PC-9 (cell line): ENCODE results near the gene CACFD1. TPM values are rescaled to one million over a fixed set of nuclear protein-coding genes. Genes with fewer than 3 reads are reported as not detected.

Source experiments
- BruUV-seq: library from RNA; stranded (reverse); fragments of 400-500 nt; replicated peaks from 2 replicates; lab custom pipeline; 2021; lab: Mats Ljungman, UMichigan
- CTCF ChIA-PET: fragments of 300-600 bp; sonication (Branson Sonifier 250); formaldehyde crosslinking; loops from one replicate; lab custom pipeline; 2022; ENCODE audit warnings: antibody characterized with exemption; lab: Charles Lee
- POLR2A ChIA-PET: fragments of 300-600 bp; sonication (Branson Sonifier 250); formaldehyde crosslinking; loops from one replicate; lab custom pipeline; 2022; ENCODE audit warnings: antibody characterized with exemption; ENCODE audit not compliant: unreplicated experiment; lab: Charles Lee
- DNase-seq, 2 experiments: peaks; one replicate each; pipeline versions ENCODE4 v3.0.0 to v3.0.0-alpha.2; 2015 to 2022; ENCODE audit warnings: mixed read lengths in 1 of 2
- H2AFZ ChIP-seq: fragments of 200-600 bp; sonication (generic); 2 replicates; pipeline ENCODE4 v1.8.1; 2017; ENCODE audit warnings: antibody characterized with exemption
- H3F3A ChIP-seq: fragments of 200-600 bp; sonication (generic); 2 replicates; pipeline ENCODE4 v1.8.1; 2017; ENCODE audit warnings: antibody characterized with exemption, mild to moderate bottlenecking, low read depth; ENCODE audit not compliant: insufficient read depth
- H3K27ac ChIP-seq: fragments of 200-600 bp; sonication (generic); 2 replicates; pipeline ENCODE4 v1.6.1; 2016; ENCODE audit warnings: mixed run types
- H3K27me3 ChIP-seq: fragments of 200-600 bp; sonication (generic); 2 replicates; pipeline ENCODE4 v1.6.1; 2016; ENCODE audit warnings: low read depth, mixed run types; ENCODE audit not compliant: insufficient read depth
- H3K36me3 ChIP-seq: fragments of 200-600 bp; sonication (generic); 2 replicates; pipeline ENCODE4 v1.6.1; 2016; ENCODE audit warnings: low read depth, mixed run types
- H3K4me1 ChIP-seq: fragments of 200-600 bp; sonication (generic); replicated peaks from 2 replicates; pipeline ENCODE4 v1.6.1; 2016; ENCODE audit warnings: mixed run types; ENCODE audit not compliant: insufficient read depth
- H3K4me2 ChIP-seq: fragments of 200-600 bp; sonication (generic); 2 replicates; pipeline ENCODE4 v1.6.1; 2017; ENCODE audit warnings: mixed run types
- H3K4me3 ChIP-seq: fragments of 200-600 bp; sonication (generic); 2 replicates; pipeline ENCODE4 v1.6.1; 2016; ENCODE audit warnings: mixed run types
- H3K79me2 ChIP-seq: fragments of 200-600 bp; sonication (generic); 2 replicates; pipeline ENCODE4 v1.6.1; 2017; ENCODE audit warnings: low read depth, mixed run types
- H3K9me2 ChIP-seq: fragments of 200-600 bp; sonication (generic); 2 replicates; pipeline ENCODE4 v1.8.1; 2017; ENCODE audit warnings: mild to moderate bottlenecking; ENCODE audit not compliant: insufficient read depth
- H3K9me3 ChIP-seq: fragments of 200-600 bp; sonication (generic); 2 replicates; pipeline ENCODE4 v1.8.1; 2016; ENCODE audit warnings: low read depth; ENCODE audit not compliant: insufficient read depth
- H4K20me1 ChIP-seq: fragments of 200-600 bp; sonication (generic); 2 replicates; pipeline ENCODE4 v1.8.1; 2017; ENCODE audit not compliant: insufficient read depth
- CTCF ChIP-seq: fragments of 200-600 bp; sonication (generic); conservative IDR thresholded peaks from 2 replicates; pipeline ENCODE4 v1.6.1; 2017; ENCODE audit warnings: mixed run types, antibody characterized with exemption, mild to moderate bottlenecking, moderate library complexity
- EZH2 ChIP-seq: fragments of 200-600 bp; sonication (generic); IDR thresholded peaks from 2 replicates; pipeline ENCODE4 v1.8.0; 2017; ENCODE audit warnings: antibody characterized with exemption, low read depth
- intact Hi-C: fragments of 100-400 bp; cut with micrococcal nuclease; formaldehyde crosslinking; loops from one replicate; pipeline ENCODE4 v1.10.0; 2022; ENCODE audit not compliant: unreplicated experiment
- total RNA-seq: library from RNA; stranded (reverse); gene quantifications from 2 replicates; pipeline ENCODE4 v1.2.3, GENCODE V29; 2021

CACFD1 gene
- total RNA-seq, 1 experiment from 2014 or later: 28.7 TPM

- no TSS peak for BruUV-seq
- POLR2A ChIA-PET: no interaction called here
Measured at GRCh38 chr9:133512253-133513213, 52.8 kb downstream of the CACFD1 start.

GRCh38 chr9:133513214-133514100, 53.7 kb downstream of the CACFD1 start:
- Histone ChIP-seq H3F3A (peaks cover 9% of the 10 kb centered on the region; the same call in 1 of the 2 replicates), H3K27ac (no peak overlapping the region), H3K36me3 (no peaks in the 10 kb centered on the region), H3K9me3 (no peaks in the 10 kb centered on the region), H3K4me2 (no peak overlapping the region), H4K20me1 (no peaks in the 10 kb centered on the region; the same call in 1 of the 2 replicates), H3K79me2 (no peaks in the 10 kb centered on the region), H3K27me3 (peaks cover 62% of the 10 kb centered on the region), H2AFZ (no peak overlapping the region), H3K4me3 (no peak overlapping the region), H3K4me1 (peaks cover 13% of the 10 kb centered on the region; the same call in 1 of the 2 replicates), H3K9me2 (no peaks in the 10 kb centered on the region)
- no peak for TF ChIP-seq EZH2
- TF ChIP-seq CTCF: no peak
- DNase-seq: no peak
- BruUV-seq: no TSS peak
- ChIA-PET CTCF (interaction anchor here (0.6 kb wide), 1 partner anchor 483 kb away, joined by 4 read pairs; the partner anchor contains the start of gene GTF3C5), POLR2A (no interaction called here)
- intact Hi-C loops: no loop called here

More at GRCh38 chr9:133512253-133513213, 52.8 kb downstream of the CACFD1 start:
- H3K79me2 ChIP-seq: no peaks in the 10 kb centered on the region
- H3K4me3 ChIP-seq: no peak overlapping the region
- CTCF ChIA-PET: no interaction called here
- no peak overlapping the region for H3K27ac ChIP-seq
- peaks cover 61% of the 10 kb centered on the region for H3K27me3 ChIP-seq
- no peak overlapping the region for H3K4me2 ChIP-seq
- intact Hi-C loops: no loop called here
- no peak for DNase-seq
- no peaks in the 10 kb centered on the region; the same call in 1 of the 2 replicates for H4K20me1 ChIP-seq
- no peaks in the 10 kb centered on the region for H3K36me3 ChIP-seq
- no peaks in the 10 kb centered on the region for H3K9me2 ChIP-seq
- no peak overlapping the region for H2AFZ ChIP-seq
- TF ChIP-seq CTCF (no peak), EZH2 (no peak)
- peaks cover 9% of the 10 kb centered on the region; the same call in 1 of the 2 replicates for H3F3A ChIP-seq
- no peaks in the 10 kb centered on the region for H3K9me3 ChIP-seq
- peaks cover 13% of the 10 kb centered on the region; the same call in 1 of the 2 replicates for H3K4me1 ChIP-seq
